ENCODE data around the gene SMCO4.

DNA sequence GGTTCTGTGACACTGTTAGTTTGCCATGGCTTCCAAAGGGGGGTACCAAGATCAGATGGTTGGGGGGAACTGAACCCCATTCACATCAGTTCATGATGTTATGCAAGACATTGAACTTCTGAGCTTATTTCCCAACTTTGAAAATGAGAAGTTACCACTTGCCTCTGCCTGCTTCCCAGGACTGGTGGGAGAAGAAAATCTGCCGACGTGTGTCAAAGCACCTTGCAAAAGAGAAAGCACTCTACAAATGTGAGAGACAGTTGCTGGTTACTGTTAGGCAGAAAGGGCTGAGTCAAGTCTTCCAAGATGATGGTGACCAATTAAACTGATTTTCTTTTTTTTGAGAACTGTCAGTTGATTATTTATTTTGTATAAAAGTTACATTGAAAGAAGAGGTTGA, 45.6 kb downstream of the SMCO4 start:
- TF ChIP-seq, protein P1, sequence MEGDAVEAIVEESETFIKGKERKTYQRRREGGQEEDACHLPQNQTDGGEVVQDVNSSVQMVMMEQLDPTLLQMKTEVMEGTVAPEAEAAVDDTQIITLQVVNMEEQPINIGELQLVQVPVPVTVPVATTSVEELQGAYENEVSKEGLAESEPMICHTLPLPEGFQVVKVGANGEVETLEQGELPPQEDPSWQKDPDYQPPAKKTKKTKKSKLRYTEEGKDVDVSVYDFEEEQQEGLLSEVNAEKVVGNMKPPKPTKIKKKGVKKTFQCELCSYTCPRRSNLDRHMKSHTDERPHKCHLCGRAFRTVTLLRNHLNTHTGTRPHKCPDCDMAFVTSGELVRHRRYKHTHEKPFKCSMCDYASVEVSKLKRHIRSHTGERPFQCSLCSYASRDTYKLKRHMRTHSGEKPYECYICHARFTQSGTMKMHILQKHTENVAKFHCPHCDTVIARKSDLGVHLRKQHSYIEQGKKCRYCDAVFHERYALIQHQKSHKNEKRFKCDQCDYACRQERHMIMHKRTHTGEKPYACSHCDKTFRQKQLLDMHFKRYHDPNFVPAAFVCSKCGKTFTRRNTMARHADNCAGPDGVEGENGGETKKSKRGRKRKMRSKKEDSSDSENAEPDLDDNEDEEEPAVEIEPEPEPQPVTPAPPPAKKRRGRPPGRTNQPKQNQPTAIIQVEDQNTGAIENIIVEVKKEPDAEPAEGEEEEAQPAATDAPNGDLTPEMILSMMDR (conservative IDR thresholded peaks at IDR 0.05 in 1 of 2, IDR thresholded peaks at IDR 0.05 in 1 of 2; ENCODE audit: low read depth in 1 of 2, low read length in 2 of 2): no peak
- no peak for TF ChIP-seq EZH2 (IDR thresholded peaks at IDR 0.05; ENCODE audit: low read length, missing control alignments)
